Glomerular visceral epithelial cell (primary cell): ENCODE measurements around the gene OSGEPL1.
"Not testable (repeated sequence)": the region's sequence is repeated elsewhere in the genome, so short reads cannot be mapped to it uniquely, and the experiment has no call there.

ENCODE experiments used
- DNase-seq: peaks from one replicate; pipeline ENCODE4 v3.0.0-alpha.2; 2016; ENCODE audit errors: extremely low spot score

Gene OSGEPL1, protein sequence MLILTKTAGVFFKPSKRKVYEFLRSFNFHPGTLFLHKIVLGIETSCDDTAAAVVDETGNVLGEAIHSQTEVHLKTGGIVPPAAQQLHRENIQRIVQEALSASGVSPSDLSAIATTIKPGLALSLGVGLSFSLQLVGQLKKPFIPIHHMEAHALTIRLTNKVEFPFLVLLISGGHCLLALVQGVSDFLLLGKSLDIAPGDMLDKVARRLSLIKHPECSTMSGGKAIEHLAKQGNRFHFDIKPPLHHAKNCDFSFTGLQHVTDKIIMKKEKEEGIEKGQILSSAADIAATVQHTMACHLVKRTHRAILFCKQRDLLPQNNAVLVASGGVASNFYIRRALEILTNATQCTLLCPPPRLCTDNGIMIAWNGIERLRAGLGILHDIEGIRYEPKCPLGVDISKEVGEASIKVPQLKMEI

DNA sequence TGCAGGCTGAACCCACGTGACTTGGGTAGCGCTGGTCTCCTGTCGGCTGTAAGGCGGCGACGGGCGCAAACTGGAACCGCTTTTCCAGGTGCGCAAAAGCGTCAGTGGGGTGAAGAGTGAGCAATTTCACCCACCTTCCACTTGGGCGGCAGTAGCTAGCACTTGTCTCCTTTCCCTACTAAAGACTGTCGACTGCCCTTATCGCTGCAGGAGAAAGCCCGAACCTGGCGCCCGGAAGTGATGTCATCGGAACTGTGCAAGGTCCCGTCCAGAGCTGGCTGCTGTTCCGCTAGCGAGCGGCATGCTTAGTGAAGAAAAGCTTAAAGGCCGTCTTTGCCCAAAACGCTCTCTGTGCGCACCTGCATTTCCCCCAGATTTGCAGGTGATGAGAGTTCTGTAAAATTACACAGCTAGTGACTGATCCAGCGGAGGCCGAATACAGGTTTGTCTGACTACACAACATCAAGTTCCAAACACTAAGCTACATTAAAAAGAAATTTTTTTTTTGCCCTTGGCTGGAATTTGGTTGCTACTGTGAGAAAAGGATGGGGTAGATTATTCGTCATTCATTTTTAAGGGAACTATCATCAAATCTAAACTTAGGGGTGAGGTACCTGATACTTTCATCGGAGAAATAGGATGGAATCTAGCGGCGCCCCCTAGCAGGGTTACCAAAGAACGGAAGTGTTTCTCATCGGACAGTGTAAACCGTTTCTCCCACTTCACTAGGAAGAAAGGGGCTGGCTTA lies at the start of gene OSGEPL1:
TSS of gene OSGEPL1 (minus strand) at position 242 of the 748 bp plus-strand sequence. CDS start 1,152 bp downstream, outside the sequence.
- DNase-seq: peak; percentile 94

DNA sequence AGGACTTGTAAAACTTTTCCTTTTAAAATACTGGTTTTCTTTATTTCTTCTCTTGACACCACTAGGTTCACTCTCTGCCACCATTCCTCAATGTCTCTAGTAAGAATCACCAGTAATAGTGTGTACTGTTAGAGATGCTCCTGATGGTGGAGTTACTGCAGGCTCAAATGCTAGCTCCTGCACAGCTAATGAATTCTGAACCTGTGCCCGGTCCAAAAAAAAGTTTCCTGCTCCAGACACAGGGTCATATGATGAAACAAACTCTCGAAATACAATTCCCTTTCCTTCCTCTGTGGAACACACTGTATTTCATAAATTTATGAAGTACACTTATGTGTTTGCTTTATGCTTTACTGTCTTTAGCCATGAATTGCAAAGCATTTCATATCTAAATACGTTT lies 40.8 kb upstream of the OSGEPL1 start:
- no peak for DNase-seq

DNA sequence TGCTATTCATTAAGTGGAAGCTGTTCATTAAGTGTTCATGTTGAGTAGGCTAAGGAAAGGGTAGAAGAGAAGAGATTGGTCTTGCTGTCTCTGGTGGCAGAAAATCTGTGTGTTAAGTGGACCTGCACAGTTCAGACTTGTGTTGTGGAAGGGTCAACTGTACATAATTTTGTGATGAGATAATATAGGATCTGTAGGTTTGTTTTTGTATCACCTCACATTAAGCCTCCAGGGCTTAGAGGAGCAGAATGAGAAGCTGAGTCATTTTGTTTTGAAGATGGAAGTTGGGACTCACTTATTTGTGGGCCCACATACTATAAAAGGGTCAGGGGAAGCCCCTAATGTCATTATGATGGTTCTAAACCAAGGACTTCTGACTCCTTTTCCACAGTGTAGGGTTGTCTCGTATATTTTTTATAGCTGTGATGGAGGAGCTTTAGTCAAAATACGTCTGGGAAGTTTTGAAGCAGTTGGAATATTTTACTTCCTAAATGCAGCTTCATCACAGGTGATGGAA lies 39.9 kb upstream of the OSGEPL1 start:
- no peak for DNase-seq

DNA sequence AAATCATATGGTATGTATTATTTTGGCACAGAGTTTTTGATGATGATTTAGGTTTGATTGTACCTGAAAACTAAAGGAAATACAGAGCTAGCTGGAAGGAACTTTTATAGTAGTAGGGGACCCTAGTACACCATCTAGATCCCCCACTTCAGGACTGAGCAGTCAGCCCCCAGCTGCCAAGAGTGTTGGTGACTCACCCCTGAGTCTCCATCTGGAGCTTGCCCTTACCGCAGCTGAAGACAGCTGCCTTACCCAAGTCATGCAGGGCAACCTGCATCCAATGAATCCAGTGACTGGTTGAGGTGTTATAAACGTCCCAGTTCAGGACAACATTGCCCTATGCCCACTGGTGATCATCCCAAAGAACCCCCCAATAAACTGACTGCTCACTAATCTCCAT lies 36.9 kb upstream of the OSGEPL1 start:
- DNase-seq: peak; percentile 71

DNA sequence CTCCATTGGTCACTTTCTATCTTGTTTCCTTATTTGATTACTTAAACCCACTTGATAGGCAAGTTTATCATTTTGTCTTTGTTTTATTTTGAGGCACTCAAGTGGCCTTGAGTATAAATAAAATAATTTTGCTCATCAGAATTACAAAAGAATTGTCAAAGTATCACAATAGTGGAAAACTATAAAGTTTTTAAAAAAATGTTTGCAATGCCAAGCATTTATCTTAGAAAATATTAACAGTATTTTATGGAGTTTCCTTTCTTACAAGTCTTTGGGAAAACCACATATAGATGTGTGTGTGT lies 36.4 kb upstream of the OSGEPL1 start:
- no peak for DNase-seq

DNA sequence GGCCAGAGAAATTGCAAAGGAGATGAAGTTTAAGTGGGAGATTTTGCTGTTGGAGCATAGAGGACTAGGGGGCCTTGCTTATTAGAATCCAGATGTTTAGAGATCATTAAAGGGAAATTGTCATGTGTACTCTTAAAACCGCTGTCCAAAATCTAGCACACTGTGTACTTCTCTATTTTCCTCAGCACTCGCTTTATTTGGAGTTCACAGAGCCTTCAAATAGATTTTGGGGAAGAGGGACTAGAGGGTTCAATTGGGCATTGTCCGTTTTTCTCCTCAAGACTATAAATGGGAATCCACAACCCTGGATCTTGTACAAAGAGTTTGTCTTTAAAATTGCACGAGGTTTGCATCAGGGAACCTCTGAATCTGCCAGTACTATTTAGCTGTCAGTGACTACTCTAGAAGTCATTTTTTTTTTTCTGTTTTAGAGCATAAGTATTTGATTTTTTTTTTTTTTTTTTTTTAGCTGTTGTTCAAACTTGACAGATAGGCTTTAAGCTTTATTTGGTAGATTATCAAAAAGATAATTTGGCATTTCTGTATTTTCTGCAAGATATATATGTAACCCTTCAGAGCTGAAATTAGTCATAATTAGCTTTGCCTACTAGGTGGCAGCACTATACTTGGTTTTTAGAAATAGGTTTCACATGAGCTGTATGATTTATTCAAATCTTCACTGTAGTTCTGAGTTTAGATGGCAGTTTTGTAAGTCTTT lies 35.9 kb upstream of the OSGEPL1 start:
- peak; percentile 51 for DNase-seq

GRCh38 chr2:189797902-189798301 lies 35.3 kb upstream of the OSGEPL1 start:
- no peak for DNase-seq

- no peak for DNase-seq
Measured at GRCh38 chr2:189794310-189794709, 31.7 kb upstream of the OSGEPL1 start.

- no peak for DNase-seq
Measured at GRCh38 chr2:189791338-189792042, 28.9 kb upstream of the OSGEPL1 start.

DNA sequence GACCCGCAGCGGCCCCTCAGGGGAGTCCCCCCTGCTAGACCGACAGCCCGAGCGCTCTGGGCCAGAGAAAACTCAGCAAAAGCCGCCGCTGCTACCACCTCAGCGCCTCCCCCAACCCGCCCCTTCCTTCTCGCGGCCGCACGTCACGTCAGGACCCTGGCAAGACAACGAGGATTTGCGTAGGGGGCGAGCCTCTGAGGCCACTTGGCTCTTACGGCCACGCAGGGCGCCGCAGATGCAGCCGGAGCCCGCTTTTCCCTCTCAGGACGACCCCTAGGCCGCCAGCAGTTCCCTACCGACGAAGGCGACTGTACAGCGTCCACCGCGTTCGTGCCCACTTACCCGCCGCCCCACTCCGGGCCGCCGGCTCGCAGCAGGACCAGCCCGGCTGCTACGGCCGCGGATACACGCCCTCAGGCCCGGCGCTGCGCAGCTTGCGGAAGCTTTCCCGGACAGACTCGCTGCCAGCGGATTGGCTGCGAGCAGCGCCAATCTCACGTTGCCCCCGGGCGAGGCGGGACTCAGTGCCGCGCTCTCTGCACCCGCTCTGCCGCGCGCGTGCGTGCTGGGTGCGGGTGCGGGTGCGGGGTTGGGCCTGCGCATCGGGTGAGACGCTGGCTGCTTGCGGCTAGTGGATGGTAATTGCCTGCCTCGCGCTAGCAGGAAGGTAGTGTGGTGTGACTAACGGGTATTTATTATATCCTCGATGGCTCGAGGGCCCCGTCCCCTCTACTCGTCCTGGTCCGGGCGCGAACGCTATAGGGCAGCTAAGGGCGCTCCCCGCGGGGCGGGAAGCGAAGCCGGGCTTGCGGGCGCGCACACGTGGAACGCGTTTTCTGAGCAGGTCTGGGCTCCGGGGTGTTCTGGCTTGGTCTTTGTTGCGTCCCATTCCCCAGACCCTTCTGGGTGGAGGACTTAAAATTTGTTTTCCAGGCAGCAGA lies 21.6 kb upstream of the OSGEPL1 start, which contains the start of the genes ORMDL1 and PMS1:
TSS of gene ORMDL1 (minus strand) at position 413 of the 941 bp plus-strand sequence. CDS start 1,744 bp downstream, outside the sequence.
TSS of gene PMS1 (plus strand) at position 524 of the 941 bp plus-strand sequence. CDS start 7,360 bp downstream, outside the sequence.
- DNase-seq: peak; percentile 97

GRCh38 chr2:189783451-189783926 lies 20.9 kb upstream of the OSGEPL1 start:
- no peak for DNase-seq

GRCh38 chr2:189782221-189782671 lies 19.7 kb upstream of the OSGEPL1 start:
- no peak for DNase-seq

- no peak for DNase-seq
Measured at GRCh38 chr2:189772212-189772611, 9.6 kb upstream of the OSGEPL1 start.

GRCh38 chr2:189770590-189771322 lies 8.2 kb upstream of the OSGEPL1 start:
- no peak for DNase-seq

- DNase-seq: no peak
Measured at GRCh38 chr2:189763908-189764661, 1.5 kb upstream of the OSGEPL1 start.

DNA sequence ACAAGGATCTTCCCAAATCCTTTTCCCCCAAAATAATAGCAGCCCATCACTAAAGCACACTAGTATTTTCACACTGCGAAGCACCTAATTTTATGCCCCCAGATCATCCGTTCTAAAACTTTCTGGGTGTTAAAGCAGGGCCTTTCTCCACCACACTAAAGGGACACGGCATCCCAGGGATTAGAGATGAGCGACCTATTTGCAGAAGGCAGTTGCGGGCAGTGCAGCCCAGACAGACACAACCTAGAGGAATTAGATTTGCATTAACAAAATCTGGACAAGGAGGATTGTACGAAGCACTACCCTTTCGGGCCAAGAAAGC lies 402 bp downstream of the OSGEPL1 start:
- DNase-seq: no peak

- DNase-seq: not testable (repeated sequence)
Measured at GRCh38 chr2:189760154-189760553, 2.4 kb downstream of the OSGEPL1 start.

GRCh38 chr2:189756311-189756952 lies 6.2 kb downstream of the OSGEPL1 start:
- DNase-seq: no peak
